ENCODE results near the gene POLR1E.

DNA sequence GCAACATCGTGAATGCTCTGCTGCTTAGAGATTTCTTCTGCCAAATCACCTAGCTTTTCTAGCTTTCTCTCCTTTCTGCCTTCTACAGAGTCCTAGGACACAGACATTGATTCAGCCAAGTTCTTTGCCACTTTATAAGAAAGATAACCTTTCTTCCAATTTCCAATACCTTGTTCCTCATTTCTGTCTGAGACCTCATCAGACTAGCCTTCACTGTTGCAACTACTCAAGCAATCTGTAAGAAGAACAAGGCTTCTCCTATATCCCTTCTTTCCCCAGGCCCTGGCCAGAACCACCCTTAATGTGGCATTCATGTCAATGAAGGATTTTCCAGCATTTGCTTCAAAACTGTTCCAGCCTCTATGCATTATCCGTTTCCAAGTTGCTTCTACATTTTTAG is 66.1 kb downstream of the POLR1E start:
- TF ChIP-seq POLR2A (IDR thresholded peaks at IDR 0.05) (no peak), POLR2AphosphoS5 (IDR thresholded peaks at IDR 0.05; ENCODE audit: insufficient read depth in 1 of 2, low read depth in 1 of 2) (no peak)
- TF ChIP-seq, protein P1, sequence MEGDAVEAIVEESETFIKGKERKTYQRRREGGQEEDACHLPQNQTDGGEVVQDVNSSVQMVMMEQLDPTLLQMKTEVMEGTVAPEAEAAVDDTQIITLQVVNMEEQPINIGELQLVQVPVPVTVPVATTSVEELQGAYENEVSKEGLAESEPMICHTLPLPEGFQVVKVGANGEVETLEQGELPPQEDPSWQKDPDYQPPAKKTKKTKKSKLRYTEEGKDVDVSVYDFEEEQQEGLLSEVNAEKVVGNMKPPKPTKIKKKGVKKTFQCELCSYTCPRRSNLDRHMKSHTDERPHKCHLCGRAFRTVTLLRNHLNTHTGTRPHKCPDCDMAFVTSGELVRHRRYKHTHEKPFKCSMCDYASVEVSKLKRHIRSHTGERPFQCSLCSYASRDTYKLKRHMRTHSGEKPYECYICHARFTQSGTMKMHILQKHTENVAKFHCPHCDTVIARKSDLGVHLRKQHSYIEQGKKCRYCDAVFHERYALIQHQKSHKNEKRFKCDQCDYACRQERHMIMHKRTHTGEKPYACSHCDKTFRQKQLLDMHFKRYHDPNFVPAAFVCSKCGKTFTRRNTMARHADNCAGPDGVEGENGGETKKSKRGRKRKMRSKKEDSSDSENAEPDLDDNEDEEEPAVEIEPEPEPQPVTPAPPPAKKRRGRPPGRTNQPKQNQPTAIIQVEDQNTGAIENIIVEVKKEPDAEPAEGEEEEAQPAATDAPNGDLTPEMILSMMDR (IDR thresholded peaks at IDR 0.05) = no peak
